A673 (cell line): Measurements from ENCODE around the gene STPG2. TPM values are rescaled to one million over a fixed set of nuclear protein-coding genes. Genes with fewer than 3 reads are reported as not detected.

Source experiments
- BruUV-seq: library from RNA; stranded (reverse); fragments of 400-500 nt; replicated peaks from 2 replicates; lab custom pipeline; 2021; lab: Mats Ljungman, UMichigan
- CTCF ChIA-PET: fragments of 300-600 bp; sonication (Branson Sonifier 250); formaldehyde crosslinking; loops from one replicate; lab custom pipeline; 2022; ENCODE audit warnings: antibody characterized with exemption; lab: Charles Lee
- POLR2A ChIA-PET: fragments of 300-600 bp; sonication (Branson Sonifier 250); formaldehyde crosslinking; loops from one replicate; lab custom pipeline; 2022; ENCODE audit warnings: antibody characterized with exemption; ENCODE audit not compliant: low non-redundant PET; lab: Charles Lee
- DNase-seq: peaks from one replicate; pipeline ENCODE4 v3.0.0-alpha.2; 2015; ENCODE audit warnings: low spot score
- H3K27ac ChIP-seq: fragments of 200-600 bp; sonication (generic); 2 replicates; pipeline ENCODE4 v1.5.1; 2016; ENCODE audit warnings: mixed run types, low read depth, mild to moderate bottlenecking, mixed read lengths, antibody characterized with exemption, low read length; ENCODE audit not compliant: poor library complexity, severe bottlenecking
- H3K27me3 ChIP-seq: fragments of 200-600 bp; sonication (generic); replicated peaks from 2 replicates; pipeline ENCODE4 v1.6.1; 2017; ENCODE audit warnings: mixed run types, low read depth, mild to moderate bottlenecking, mixed read lengths, antibody characterized with exemption, low read length; ENCODE audit not compliant: insufficient read depth, poor library complexity
- H3K36me3 ChIP-seq: fragments of 200-600 bp; sonication (generic); 2 replicates; pipeline ENCODE4 v1.6.1; 2016; ENCODE audit warnings: mixed run types, mild to moderate bottlenecking, mixed read lengths, antibody characterized with exemption, low read length; ENCODE audit not compliant: insufficient read depth, poor library complexity, severe bottlenecking
- H3K4me1 ChIP-seq: fragments of 200-600 bp; sonication (generic); 2 replicates; pipeline ENCODE4 v1.6.1; 2017; ENCODE audit warnings: mixed run types, mild to moderate bottlenecking, mixed read lengths, antibody characterized with exemption, low read length; ENCODE audit not compliant: insufficient read depth, poor library complexity, severe bottlenecking
- H3K4me3 ChIP-seq: fragments of 200-600 bp; sonication (generic); 2 replicates; pipeline ENCODE4 v1.5.1; 2016; ENCODE audit warnings: low read depth, mixed run types, mild to moderate bottlenecking, mixed read lengths, low read length; ENCODE audit not compliant: poor library complexity, severe bottlenecking
- H3K9me3 ChIP-seq: fragments of 200-600 bp; sonication (generic); 2 replicates; pipeline ENCODE4 v1.6.1; 2016; ENCODE audit warnings: mixed run types, low read depth, mild to moderate bottlenecking, mixed read lengths, antibody characterized with exemption, low read length; ENCODE audit not compliant: poor library complexity, severe bottlenecking
- EZH2 ChIP-seq: fragments of 200-600 bp; sonication (generic); IDR thresholded peaks from 2 replicates; pipeline ENCODE4 v1.6.1; 2017; ENCODE audit warnings: borderline replicate concordance, low read depth, mild to moderate bottlenecking, mixed read lengths, antibody characterized with exemption, low read length; ENCODE audit not compliant: poor library complexity, severe bottlenecking
- intact Hi-C: fragments of 100-400 bp; cut with micrococcal nuclease; formaldehyde crosslinking; loops from one replicate; pipeline ENCODE4 v1.10.0; 2022; ENCODE audit not compliant: unreplicated experiment
- total RNA-seq: library from RNA; stranded (reverse); gene quantifications from 2 replicates; pipeline ENCODE4 v1.2.3, GENCODE V29; 2021
- TF ChIP-seq, protein P1 (sequence below): fragments of 300-800, 200-600 bp; sonication (generic); conservative IDR thresholded peaks from 2 replicates; pipeline ENCODE4 v1.5.1; 2017; ENCODE audit warnings: low read depth, mild to moderate bottlenecking, antibody characterized with exemption, low read length, moderate library complexity, mixed read lengths

STPG2 gene
- total RNA-seq, 1 experiment from 2014 or later: not detected

DNA sequence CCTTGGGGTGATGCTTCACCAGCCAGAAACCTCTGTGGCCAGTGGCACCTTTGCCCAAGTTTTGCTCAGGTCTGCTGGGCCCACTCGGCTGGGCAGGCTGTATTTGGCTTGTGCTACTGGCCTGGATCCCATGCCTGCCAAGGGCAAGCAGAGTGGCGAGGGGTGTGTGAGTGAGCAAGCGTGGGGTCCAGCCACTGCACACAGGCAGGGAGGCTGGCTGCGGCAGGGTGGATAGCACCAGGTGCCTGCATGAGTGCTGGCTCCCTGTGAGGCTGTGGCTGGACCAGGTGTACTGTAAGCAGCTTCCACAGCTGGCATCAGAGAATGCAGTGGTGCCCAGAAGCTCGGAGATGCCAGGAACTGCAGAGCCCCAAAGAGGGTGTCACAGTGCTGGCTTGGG, 478.5 kb downstream of the STPG2 start:
- no TSS peak for BruUV-seq
- H3K9me3 ChIP-seq: no peaks in the 10 kb centered on the region
- POLR2A ChIA-PET: no interaction called here
- CTCF ChIA-PET: no interaction called here
- TF ChIP-seq, protein P1, sequence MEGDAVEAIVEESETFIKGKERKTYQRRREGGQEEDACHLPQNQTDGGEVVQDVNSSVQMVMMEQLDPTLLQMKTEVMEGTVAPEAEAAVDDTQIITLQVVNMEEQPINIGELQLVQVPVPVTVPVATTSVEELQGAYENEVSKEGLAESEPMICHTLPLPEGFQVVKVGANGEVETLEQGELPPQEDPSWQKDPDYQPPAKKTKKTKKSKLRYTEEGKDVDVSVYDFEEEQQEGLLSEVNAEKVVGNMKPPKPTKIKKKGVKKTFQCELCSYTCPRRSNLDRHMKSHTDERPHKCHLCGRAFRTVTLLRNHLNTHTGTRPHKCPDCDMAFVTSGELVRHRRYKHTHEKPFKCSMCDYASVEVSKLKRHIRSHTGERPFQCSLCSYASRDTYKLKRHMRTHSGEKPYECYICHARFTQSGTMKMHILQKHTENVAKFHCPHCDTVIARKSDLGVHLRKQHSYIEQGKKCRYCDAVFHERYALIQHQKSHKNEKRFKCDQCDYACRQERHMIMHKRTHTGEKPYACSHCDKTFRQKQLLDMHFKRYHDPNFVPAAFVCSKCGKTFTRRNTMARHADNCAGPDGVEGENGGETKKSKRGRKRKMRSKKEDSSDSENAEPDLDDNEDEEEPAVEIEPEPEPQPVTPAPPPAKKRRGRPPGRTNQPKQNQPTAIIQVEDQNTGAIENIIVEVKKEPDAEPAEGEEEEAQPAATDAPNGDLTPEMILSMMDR: no peak
- no peak for TF ChIP-seq EZH2
- H3K27me3 ChIP-seq: no peaks in the 10 kb centered on the region
- H3K4me3 ChIP-seq: no peak overlapping the region
- no peaks in the 10 kb centered on the region for H3K4me1 ChIP-seq
- H3K36me3 ChIP-seq: no peaks in the 10 kb centered on the region
- no peak overlapping the region for H3K27ac ChIP-seq
- no peak for DNase-seq
- intact Hi-C loops: no loop called here

DNA sequence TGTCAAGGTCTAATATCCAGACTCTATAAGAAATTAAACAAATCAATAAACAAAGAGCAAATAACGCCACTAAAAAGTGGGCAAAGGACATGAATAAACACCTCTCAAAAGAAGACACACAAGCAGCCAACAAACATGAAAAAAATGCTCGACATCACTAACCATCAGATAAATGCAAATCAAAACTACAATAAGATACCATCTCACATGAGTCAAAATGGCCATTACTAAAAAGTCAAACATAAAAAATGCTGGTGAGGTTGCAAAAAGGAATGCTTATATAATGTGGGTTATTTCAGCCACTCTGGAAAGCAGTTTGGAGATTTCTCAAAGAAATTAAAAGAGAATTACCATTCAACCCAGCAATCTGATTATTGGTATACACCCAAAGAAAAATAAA, 481.1 kb downstream of the STPG2 start:
- no peak for DNase-seq
- CTCF ChIA-PET: no interaction called here
- no peak overlapping the region for H3K27ac ChIP-seq
- no TSS peak for BruUV-seq
- intact Hi-C loops: no loop called here
- H3K4me3 ChIP-seq: no peak overlapping the region
- no peaks in the 10 kb centered on the region for H3K4me1 ChIP-seq
- no peaks in the 10 kb centered on the region for H3K9me3 ChIP-seq
- no peaks in the 10 kb centered on the region for H3K27me3 ChIP-seq
- H3K36me3 ChIP-seq: no peaks in the 10 kb centered on the region
- POLR2A ChIA-PET: no interaction called here
- no peak for TF ChIP-seq EZH2
- TF ChIP-seq, protein P1: no peak

DNA sequence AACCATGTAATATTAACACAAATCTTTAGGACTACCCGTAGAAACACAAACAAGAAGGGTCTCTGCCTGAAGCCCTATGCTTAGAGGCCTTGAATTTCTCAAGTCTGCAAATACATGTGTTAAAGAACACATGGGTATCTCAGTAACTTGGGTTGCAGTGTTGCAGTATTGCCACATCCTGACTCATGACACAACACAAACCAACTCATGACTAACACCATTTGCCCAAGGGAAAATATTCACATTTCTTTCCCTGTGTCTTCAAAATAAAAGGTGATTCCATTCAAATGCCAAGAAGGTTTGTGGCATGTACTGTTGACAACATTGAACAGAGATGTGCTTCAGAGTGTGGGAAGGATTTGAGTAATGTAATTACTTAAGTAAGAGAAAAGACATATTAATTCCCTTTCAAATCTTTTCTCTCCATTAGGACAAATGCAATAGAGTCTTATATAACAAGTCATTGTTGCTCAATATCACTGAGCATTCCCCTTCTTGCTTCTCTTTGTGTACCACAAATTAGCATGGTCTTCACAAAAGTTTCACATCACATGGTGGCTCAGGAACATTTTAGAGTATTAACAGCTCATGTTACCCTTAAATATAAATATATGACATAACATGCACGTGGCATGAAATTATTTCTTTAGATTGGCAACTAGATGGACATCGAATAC, 487.1 kb downstream of the STPG2 start:
- CTCF ChIA-PET: no interaction called here
- TF ChIP-seq, protein P1: no peak
- TF ChIP-seq EZH2: no peak

More for the DNA sequence above, 487.1 kb downstream of the STPG2 start:
- Histone ChIP-seq H3K27me3 (no peaks in the 10 kb centered on the region), H3K9me3 (no peaks in the 10 kb centered on the region), H3K4me1 (no peaks in the 10 kb centered on the region), H3K27ac (no peak overlapping the region), H3K4me3 (no peak overlapping the region), H3K36me3 (no peaks in the 10 kb centered on the region)
- intact Hi-C loops: no loop called here
- no TSS peak for BruUV-seq
- DNase-seq: no peak
- POLR2A ChIA-PET: no interaction called here
